Activated T-cell treated with anti-CD3 and anti-CD28 coated beads, Interleukin-2, amount 50 U/mL, for 24 hours (primary cell): Measurements from ENCODE around the gene GALNT10.
A peak's percentile ranks its signal among the peaks of the same experiment; 100 is the strongest.

Experiments used
- DNase-seq: peaks from one replicate; pipeline ENCODE4 v3.0.0-alpha.2; 2020
- H3K27ac Mint-ChIP-seq: 2 replicates; pipeline ENCODE4 v1.8.0; 2020; ENCODE audit warnings: mild to moderate bottlenecking, mixed read lengths
- H3K27me3 Mint-ChIP-seq: 2 replicates; pipeline ENCODE4 v1.8.0; 2020; ENCODE audit warnings: mixed read lengths
- H3K36me3 Mint-ChIP-seq: 2 replicates; pipeline ENCODE4 v1.8.0; 2020; ENCODE audit warnings: low read depth, mixed read lengths
- H3K4me1 Mint-ChIP-seq: 2 replicates; pipeline ENCODE4 v1.8.0; 2020; ENCODE audit warnings: low read depth, mixed read lengths
- H3K4me3 Mint-ChIP-seq: 2 replicates; pipeline ENCODE4 v1.8.0; 2020; ENCODE audit warnings: mild to moderate bottlenecking, moderate library complexity, mixed read lengths
- H3K9me3 Mint-ChIP-seq: 2 replicates; pipeline ENCODE4 v1.8.0; 2020; ENCODE audit warnings: mixed read lengths

GALNT10 gene

DNA sequence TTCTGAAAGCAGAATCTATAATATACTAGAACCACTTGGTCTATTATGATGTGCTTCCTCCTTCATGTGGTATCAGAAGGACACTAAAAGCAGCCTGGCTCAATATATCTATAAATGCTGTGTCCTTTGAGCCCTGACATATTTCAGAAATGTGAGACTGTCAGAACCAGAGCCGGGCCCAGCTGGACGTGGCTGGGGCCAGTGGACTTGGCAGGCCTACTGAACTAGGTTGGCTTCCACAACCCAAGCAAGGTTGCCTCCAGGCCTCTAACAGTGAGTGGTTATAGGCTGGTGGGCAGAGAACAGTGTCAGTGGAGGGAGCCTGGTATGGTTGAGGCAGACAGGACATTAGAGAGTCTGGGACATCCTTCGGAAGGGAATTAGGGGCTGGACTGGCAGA lies 78.9 kb downstream of the GALNT10 start:
- Mint-ChIP-seq H3K9me3 (no peaks in the 10 kb centered on the region), H3K36me3 (peaks cover 6% of the 10 kb centered on the region), H3K4me3 (no peak overlapping the region), H3K4me1 (peaks cover 35% of the 10 kb centered on the region), H3K27ac (no peak overlapping the region), H3K27me3 (no peaks in the 10 kb centered on the region)
- DNase-seq: no peak

DNA sequence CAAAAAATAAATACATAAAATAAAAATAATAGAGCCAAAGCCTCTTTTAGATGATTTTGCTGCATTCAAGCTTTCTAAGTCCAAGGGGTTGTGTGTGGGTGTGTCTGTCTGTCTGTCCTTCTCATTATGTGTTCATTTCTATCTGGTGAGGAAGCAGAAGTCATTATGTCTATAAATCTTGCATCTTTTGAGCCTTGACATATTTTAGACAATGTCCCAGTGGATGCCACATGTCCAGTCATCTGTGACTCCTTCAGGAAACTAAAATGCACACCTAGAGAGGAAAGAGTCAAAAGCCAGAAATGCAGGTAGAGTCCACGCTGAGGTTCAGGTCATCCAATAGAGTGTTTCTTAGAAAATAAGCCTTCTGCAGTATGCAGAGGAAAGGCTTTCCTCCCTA lies 80.9 kb downstream of the GALNT10 start:
- Mint-ChIP-seq H3K4me3 (no peak overlapping the region), H3K4me1 (peaks cover 32% of the 10 kb centered on the region), H3K9me3 (no peaks in the 10 kb centered on the region), H3K27ac (no peak overlapping the region), H3K36me3 (peaks cover 2% of the 10 kb centered on the region), H3K27me3 (no peaks in the 10 kb centered on the region)
- no peak for DNase-seq

DNA sequence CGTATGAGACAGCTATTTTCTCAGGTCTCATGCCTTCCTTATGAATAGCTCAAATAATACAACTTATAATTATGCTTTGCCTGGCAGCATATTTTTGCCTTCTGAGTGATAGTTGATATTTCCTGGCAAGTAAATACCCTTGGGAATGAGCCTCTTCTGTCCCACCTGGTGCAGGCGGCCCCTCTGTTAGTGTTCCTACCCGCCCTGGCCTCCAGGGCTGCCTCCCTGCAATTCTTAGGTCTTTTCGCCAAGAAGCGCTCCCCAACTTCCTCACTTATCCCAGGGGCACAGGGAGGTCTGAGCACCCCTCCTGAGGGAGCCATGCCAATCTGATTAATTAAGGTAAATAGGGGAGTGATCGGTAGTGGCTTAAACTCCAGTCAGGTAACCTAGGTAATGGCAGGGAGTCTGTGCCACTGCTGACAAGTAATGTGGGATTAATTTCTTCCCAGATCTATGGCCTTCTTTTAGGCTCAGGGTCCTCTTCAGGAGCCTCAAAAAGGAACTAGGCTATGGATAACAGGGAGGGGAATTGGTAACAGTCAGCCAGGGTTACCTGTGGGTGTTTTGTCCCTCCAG lies 81.5 kb downstream of the GALNT10 start:
- H3K4me3 Mint-ChIP-seq: no peak overlapping the region

DNA sequence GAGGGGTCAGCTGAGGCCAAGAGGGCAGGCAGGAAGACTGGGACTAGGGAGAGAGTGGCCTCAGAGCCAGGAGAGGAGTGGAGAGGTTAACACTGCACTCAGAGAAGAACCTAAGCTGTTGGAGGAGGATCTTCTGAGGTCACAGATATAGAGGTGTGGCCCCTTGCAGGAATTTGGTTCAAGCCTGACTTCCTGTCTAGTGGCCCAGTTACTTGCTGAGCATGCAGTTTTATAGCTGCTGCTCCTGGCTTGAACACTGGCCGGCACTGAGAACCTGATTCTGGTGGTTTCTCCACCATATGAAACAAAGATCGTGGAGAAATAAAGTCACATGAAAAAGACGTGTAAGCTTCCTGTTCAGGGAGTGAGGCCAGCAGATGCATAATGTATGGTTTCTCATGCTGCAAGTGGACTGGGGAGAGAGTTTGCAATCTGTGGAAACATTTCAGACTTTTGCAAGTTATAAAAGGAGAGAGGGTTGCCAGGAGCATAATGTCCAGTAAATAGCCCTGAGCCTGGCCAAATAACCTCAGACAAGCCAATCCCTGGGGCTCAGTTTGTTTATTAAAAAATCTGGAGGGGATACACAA lies 82.6 kb downstream of the GALNT10 start:
- peaks cover 43% of the 10 kb centered on the region for H3K4me1 Mint-ChIP-seq
- peaks cover 2% of the 10 kb centered on the region for H3K36me3 Mint-ChIP-seq
- no peaks in the 10 kb centered on the region for H3K9me3 Mint-ChIP-seq
- no peak for DNase-seq
- H3K4me3 Mint-ChIP-seq: no peak overlapping the region
- no peaks in the 10 kb centered on the region for H3K27me3 Mint-ChIP-seq
- H3K27ac Mint-ChIP-seq: peak overlapping the region; percentile 67

More for the DNA sequence above, 81.5 kb downstream of the GALNT10 start:
- Mint-ChIP-seq H3K9me3 (no peaks in the 10 kb centered on the region), H3K4me1 (peaks cover 37% of the 10 kb centered on the region), H3K27ac (no peak overlapping the region), H3K27me3 (no peaks in the 10 kb centered on the region), H3K36me3 (peaks cover 2% of the 10 kb centered on the region)
- no peak for DNase-seq

DNA sequence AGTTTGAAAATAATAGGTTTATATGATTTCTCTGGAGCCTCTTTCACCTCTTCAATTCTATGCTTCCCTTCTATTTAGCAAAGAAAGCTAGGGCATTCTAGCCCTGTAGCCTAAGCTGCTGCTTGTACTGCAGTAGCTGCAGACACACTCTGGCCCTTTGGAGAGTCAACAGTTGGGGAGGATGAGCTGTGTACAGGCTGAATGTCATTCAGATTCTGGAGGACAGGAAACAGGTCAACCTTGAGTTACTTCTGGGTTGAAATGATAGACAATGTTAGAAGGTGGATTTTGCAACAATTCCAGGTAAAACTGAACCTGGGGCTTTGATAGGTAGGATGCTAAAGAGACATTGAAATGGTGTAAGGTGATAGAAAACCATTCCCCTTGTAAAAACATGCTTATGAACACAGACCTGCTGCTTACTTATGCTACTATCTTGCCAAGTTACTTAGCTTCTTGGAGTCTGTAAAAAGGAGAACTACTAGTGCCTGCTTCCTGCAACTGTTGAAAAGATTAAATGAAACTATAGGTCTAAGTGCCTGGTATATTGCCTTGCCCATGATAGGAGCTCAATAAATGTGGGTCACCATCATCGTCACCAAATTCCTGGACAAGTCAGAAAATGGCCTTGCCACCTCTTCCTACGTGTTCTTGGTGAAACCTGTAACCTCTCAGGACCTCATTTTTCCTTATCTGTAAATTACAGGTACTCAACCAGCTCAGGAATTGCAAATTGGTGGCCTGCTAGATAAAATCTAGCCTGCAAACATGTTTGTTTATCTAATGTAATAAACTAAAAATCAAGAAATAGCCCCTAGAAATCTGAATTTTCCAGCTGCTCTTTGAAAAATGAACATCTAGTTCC lies 83.7 kb downstream of the GALNT10 start:
- Mint-ChIP-seq H3K9me3 (no peaks in the 10 kb centered on the region), H3K27me3 (no peaks in the 10 kb centered on the region), H3K4me3 (no peak overlapping the region), H3K4me1 (peaks cover 51% of the 10 kb centered on the region), H3K36me3 (peaks cover 2% of the 10 kb centered on the region), H3K27ac (no peak overlapping the region)
- no peak for DNase-seq

DNA sequence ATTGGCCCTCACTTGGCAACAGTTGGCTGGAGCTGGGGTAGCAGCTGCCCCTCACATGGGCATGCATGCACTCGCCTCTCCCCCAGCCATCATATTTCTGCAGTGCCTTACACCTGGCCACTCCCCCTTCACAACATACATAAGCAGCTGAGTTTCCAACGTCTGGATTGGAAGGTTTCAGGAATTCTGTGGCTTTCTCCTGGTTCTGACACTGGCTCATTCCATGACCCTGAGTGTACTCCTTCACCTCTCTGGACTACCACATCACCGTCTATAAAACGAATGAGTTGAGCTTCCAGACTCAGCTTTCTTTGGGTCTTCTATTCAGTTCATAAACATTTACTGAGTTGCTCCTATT lies 84.3 kb downstream of the GALNT10 start:
- H3K4me1 Mint-ChIP-seq: peaks cover 51% of the 10 kb centered on the region
- no peak for DNase-seq
- H3K27ac Mint-ChIP-seq: no peak overlapping the region
- H3K36me3 Mint-ChIP-seq: peaks cover 2% of the 10 kb centered on the region
- H3K9me3 Mint-ChIP-seq: no peaks in the 10 kb centered on the region
- H3K4me3 Mint-ChIP-seq: no peak overlapping the region
- H3K27me3 Mint-ChIP-seq: no peaks in the 10 kb centered on the region

DNA sequence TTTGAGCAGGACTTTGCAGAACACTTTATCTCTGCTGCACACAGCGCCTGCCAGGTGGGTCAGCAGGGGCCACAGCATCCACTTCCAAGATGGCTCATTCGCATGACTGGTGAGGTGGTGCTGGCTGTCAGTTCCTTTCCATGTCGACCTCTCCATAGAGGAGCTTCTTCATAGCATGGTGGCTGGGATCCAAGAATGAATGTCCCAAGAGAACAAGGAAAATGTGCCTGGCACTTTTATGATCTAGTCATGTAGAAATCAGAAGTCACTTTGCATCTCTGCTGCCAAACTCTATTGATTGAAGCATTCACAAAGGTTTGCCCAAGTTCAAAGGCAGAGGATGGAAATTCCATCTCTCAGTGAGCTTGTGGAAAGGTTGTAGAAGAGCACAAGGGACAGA lies 85.0 kb downstream of the GALNT10 start:
- H3K9me3 Mint-ChIP-seq: no peaks in the 10 kb centered on the region
- H3K27ac Mint-ChIP-seq: no peak overlapping the region
- no peak overlapping the region for H3K4me3 Mint-ChIP-seq
- H3K27me3 Mint-ChIP-seq: no peaks in the 10 kb centered on the region
- no peak for DNase-seq
- peaks cover 49% of the 10 kb centered on the region for H3K4me1 Mint-ChIP-seq
- no peaks in the 10 kb centered on the region for H3K36me3 Mint-ChIP-seq

DNA sequence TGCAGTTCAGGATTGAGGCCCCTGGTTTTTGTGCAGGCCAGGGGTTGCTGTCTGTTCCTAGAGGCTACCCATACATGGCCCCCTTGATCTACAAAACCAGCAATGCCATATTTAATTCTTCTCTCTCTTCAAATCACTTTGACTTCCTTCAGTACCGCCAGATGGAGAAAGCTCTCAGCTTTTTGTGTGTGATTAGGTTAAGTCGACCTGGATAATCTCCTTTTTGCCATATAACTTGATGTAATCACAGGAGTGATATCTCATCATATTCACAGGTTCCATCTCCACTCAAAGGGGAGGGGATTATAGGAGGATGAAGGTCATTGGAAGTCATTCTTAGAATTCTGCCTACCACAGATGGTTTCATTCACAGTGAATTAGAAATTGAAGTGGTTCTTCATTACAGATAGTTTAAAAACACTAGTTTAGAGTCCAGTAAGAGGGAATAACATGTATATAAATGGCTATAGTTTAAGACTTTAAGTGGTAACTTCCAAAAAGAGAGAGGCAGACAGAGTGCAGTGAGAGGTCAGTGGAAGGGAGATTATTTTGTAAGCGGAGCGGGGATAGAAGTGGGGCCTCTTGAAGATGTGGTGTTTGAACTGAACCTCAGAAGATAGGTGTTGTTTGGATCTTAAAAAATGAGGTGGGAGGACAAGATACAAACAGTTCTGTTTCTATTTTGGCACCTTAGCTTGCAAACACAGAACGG lies 85.9 kb downstream of the GALNT10 start:
- H3K27me3 Mint-ChIP-seq: no peaks in the 10 kb centered on the region
- no peak for DNase-seq
- no peaks in the 10 kb centered on the region for H3K36me3 Mint-ChIP-seq
- H3K4me3 Mint-ChIP-seq: no peak overlapping the region
- peaks cover 48% of the 10 kb centered on the region for H3K4me1 Mint-ChIP-seq
- no peaks in the 10 kb centered on the region for H3K9me3 Mint-ChIP-seq
- no peak overlapping the region for H3K27ac Mint-ChIP-seq

DNA sequence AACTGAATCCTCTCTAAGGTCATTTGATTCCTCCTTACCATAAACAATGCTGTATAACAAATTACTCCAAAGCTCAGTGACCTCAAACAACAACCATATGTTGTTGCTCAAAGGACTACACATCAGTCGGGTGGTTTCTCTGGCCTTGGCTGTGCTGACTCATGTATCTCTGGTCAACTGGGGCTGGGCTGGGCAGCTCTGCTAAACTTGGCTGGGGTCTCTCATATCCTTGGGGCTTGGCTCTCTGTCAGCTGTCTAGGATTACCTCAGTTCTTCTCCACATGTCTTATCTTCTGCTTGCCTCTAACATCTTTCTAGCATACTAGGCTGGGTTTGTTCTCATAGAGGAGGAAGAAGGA lies 86.4 kb downstream of the GALNT10 start:
- Mint-ChIP-seq H3K9me3 (no peaks in the 10 kb centered on the region), H3K36me3 (no peaks in the 10 kb centered on the region), H3K27ac (no peak overlapping the region), H3K4me1 (peaks cover 43% of the 10 kb centered on the region), H3K27me3 (no peaks in the 10 kb centered on the region), H3K4me3 (no peak overlapping the region)
- DNase-seq: no peak

DNA sequence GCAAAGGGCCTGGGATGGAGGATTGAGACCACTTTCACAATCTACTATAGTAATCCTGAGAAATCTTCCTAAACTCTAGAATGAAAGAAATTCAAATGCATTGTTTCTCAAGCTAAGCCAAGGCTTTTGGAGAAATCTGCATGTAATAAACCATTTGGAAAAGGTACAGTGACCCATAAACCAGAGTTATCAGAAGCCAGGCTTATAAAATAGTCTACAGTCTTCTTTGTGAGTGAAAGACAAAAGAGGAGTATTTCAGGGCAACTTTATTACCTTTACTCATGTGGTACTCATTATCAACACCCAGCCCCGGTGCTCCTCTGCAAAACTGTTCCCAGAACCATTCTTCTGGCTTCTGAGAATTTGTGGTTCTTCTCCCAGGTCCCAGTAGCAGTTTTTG lies 87.0 kb downstream of the GALNT10 start:
- Mint-ChIP-seq H3K4me1 (peaks cover 37% of the 10 kb centered on the region), H3K27me3 (no peaks in the 10 kb centered on the region), H3K27ac (no peak overlapping the region), H3K4me3 (no peak overlapping the region), H3K9me3 (no peaks in the 10 kb centered on the region), H3K36me3 (no peaks in the 10 kb centered on the region)
- DNase-seq: no peak

DNA sequence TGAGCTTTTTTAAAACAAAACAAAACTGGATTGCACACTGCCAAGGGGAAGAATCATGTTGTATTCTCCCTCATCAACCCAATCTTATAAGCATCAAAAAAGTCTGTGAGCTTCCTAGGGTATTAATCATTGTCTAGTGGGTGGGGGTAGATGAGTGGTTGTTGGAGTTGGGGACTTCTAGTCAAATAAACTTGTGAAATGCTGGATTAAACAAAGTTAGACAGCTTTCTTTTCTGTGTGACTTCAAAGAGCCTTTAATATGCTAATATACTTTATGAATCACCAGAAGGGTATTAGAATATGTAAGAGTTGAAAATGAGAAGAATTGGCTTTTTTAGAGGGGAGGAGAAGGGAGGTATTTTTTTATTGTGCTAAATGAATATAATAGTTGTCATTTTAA lies 87.7 kb downstream of the GALNT10 start:
- no peaks in the 10 kb centered on the region for H3K9me3 Mint-ChIP-seq
- no peak for DNase-seq
- H3K27ac Mint-ChIP-seq: peak overlapping the region; percentile 1
- no peaks in the 10 kb centered on the region for H3K36me3 Mint-ChIP-seq
- peaks cover 30% of the 10 kb centered on the region for H3K4me1 Mint-ChIP-seq
- H3K27me3 Mint-ChIP-seq: no peaks in the 10 kb centered on the region
- H3K4me3 Mint-ChIP-seq: no peak overlapping the region

DNA sequence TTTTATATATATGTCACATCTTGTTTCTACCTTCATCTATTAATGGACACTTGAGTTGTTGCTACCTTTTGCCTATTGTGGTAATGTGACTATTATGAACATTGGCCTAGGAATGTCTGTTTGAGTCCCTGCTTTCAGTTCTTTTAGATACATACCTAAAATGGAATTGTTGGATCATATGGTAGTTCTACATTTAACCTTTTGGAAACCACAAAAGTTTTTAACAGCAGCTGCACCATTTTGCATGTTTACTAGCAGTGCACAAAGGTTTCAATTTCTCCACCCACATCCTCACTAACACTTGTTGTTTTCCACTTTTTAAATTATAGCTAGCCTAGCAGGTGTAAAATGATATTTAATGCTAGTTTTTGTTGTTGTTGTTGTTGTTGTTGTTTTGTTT lies 88.4 kb downstream of the GALNT10 start:
- Mint-ChIP-seq H3K9me3 (no peaks in the 10 kb centered on the region), H3K27me3 (no peaks in the 10 kb centered on the region), H3K4me1 (peaks cover 26% of the 10 kb centered on the region), H3K27ac (no peak overlapping the region), H3K4me3 (no peak overlapping the region), H3K36me3 (no peaks in the 10 kb centered on the region)
- DNase-seq: no peak

DNA sequence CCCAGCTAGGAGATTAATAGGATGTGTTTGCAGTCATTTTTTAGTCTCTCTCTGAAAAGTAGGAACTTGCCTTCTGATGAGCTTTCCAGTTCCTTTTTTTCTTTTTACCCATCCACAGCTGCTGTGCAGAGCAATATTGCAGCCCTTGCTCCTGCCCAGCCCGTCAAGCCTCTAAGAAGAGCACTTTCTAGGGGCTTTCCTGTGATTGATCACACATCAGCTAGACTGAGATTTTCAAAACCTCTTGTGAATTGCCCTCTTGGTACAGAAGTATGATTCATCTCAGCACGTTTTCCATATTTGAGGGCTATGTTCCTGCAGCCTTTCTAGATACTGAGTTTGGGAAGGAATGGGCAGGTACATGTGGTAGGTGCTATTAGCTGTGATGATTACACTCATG lies 93.9 kb downstream of the GALNT10 start:
- no peak for DNase-seq
- no peak overlapping the region for H3K4me3 Mint-ChIP-seq
- H3K9me3 Mint-ChIP-seq: no peaks in the 10 kb centered on the region
- peaks cover 13% of the 10 kb centered on the region for H3K4me1 Mint-ChIP-seq
- no peaks in the 10 kb centered on the region for H3K27me3 Mint-ChIP-seq
- no peak overlapping the region for H3K27ac Mint-ChIP-seq
- no peaks in the 10 kb centered on the region for H3K36me3 Mint-ChIP-seq

DNA sequence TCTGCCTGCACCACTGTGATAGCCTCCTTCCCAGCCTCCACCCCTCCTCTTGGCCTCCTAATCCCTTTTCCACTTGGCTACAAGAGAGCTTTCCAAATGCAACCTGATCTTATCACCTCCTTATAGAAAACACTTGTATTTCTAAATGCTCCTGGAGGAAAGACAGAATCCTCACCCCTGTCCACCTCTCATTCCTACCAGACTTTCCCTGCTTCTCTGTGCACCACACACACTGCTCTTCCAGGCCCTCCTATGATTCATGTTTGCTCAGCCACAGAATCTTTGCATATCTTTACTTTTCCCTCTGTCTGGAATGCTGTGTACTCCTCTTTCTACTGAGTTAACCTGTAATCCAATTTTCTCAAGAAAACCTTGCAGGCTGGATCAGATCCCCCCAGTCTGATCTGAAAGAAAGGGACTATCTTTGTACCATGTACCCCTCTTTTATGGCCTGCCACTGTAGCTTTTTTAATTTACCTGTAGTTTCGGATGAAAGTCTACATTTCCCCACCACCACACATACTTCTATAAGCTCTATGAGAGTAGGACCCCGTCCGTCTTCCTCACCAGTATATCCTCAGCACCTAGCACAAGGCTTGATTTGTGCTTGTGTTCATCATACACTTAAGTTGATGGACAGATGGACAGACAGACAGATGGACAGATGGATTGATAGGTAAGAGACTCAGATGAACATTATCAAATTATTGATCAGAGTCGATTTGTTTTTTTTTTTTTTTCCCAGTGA lies 95.3 kb downstream of the GALNT10 start:
- Mint-ChIP-seq H3K27me3 (no peaks in the 10 kb centered on the region), H3K9me3 (no peaks in the 10 kb centered on the region), H3K4me1 (peaks cover 13% of the 10 kb centered on the region), H3K36me3 (no peaks in the 10 kb centered on the region), H3K27ac (no peak overlapping the region), H3K4me3 (no peak overlapping the region)
- no peak for DNase-seq
